Neural progenitor cell (in vitro differentiated cells): ENCODE measurements around the gene MYO5A.
"Not testable (repeated sequence)": the region's sequence is repeated elsewhere in the genome, so short reads cannot be mapped to it uniquely, and the experiment has no call there.

Source experiments
- CTCF ChIP-seq: fragments of 200-600 bp; sonication (generic); IDR thresholded peaks from 2 replicates; pipeline ENCODE4 v1.5.1; 2017; ENCODE audit warnings: antibody characterized with exemption, mild to moderate bottlenecking
- EZH2phosphoT487 ChIP-seq: fragments of 200-600 bp; sonication (generic); IDR thresholded peaks from 2 replicates; pipeline ENCODE4 v1.6.1; 2017; ENCODE audit warnings: antibody characterized with exemption

DNA sequence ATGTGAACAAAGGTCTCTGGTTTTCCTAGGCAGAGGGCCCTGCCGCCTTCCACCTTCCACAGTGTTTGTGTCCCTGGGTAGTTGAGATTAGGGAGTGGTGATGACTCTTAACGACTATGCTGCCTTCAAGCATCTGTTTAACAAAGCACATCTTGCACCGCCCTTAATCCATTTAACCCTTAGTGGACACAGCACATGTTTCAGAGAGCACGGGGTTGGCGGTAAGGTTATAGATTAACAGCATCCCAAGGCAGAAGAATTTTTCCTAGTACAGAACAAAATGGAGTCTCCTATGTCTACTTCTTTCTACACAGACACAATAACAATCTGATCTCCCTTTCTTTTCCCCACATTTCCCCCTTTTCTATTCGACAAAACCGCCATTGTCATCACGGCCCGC lies 69.4 kb downstream of the MYO5A start:
- not testable (repeated sequence) for TF ChIP-seq CTCF, EZH2phosphoT487
